CD14-positive monocyte (primary cell): Measurements from ENCODE around the gene CEP68. TPM values are rescaled to one million over a fixed set of nuclear protein-coding genes. Genes with fewer than 3 reads are reported as not detected.

ENCODE experiments used
- DNase-seq, 3 donors: peaks; one replicate each; pipeline ENCODE4 v3.0.0-alpha.2; 2011 to 2022
- H2AFZ ChIP-seq: 2 replicates; pipeline ENCODE4 v1.6.0; 2012; ENCODE audit warnings: mild to moderate bottlenecking, low read depth, low read length, inconsistent platforms; ENCODE audit not compliant: insufficient read depth, poor library complexity, severe bottlenecking
- H3K27ac ChIP-seq, 2 donors: 1 replicate in 1 of 2; 2 replicates in 1 of 2; pipeline ENCODE4 v1.5.1; 2012 to 2013; ENCODE audit warnings: low read length in 2 of 2, control low read depth in 1 of 2, inconsistent platforms in 1 of 2, low read depth in 1 of 2, mild to moderate bottlenecking in 1 of 2
- H3K27me3 ChIP-seq, 2 donors: one replicate each; pipeline versions ENCODE4 v1.6.0 to v1.6.1; 2011 to 2013; ENCODE audit warnings: low read length in 2 of 2; ENCODE audit not compliant: control insufficient read depth in 2 of 2, insufficient read depth in 2 of 2
- H3K36me3 ChIP-seq, 2 donors: replicated peaks in 1 of 2; 1 replicate in 1 of 2; 2 replicates in 1 of 2; pipeline versions ENCODE4 v1.5.1 to v1.6.1; 2012 to 2013; ENCODE audit warnings: low read length in 2 of 2, control low read depth in 1 of 2, inconsistent platforms in 1 of 2, mild to moderate bottlenecking in 1 of 2; ENCODE audit not compliant: insufficient read depth in 2 of 2, control insufficient read depth in 1 of 2
- H3K4me1 ChIP-seq, 2 donors: 1 replicate in 1 of 2; 2 replicates in 1 of 2; pipeline versions ENCODE4 v1.5.1 to v1.6.1; 2012 to 2013; ENCODE audit warnings: low read length in 2 of 2, control low read depth in 1 of 2, inconsistent platforms in 1 of 2, mild to moderate bottlenecking in 1 of 2, moderate library complexity in 1 of 2; ENCODE audit not compliant: insufficient read depth in 2 of 2, control insufficient read depth in 1 of 2
- H3K4me2 ChIP-seq: replicated peaks from 2 replicates; pipeline ENCODE3; 2012; ENCODE audit warnings: low read length, moderate library complexity, mild to moderate bottlenecking; ENCODE audit not compliant: poor library complexity, severe bottlenecking; ENCODE audit errors: extremely low read depth
- H3K4me3 ChIP-seq, 3 experiments: fragments of 200-600 bp in 1 of 3; sonication (generic) in 1 of 3; replicated peaks in 1 of 3; 1 replicate in 2 of 3; 2 replicates in 1 of 3; pipeline ENCODE4 v1.5.1; 2011 to 2013; ENCODE audit warnings: low read length in 3 of 3, mild to moderate bottlenecking in 3 of 3, control low read depth in 2 of 3, low read depth in 2 of 3, inconsistent platforms in 1 of 3, moderate library complexity in 1 of 3
- H3K79me2 ChIP-seq: 2 replicates; pipeline ENCODE4 v1.6.0; 2012; ENCODE audit warnings: mild to moderate bottlenecking, control low read depth, inconsistent platforms, low read length, moderate library complexity; ENCODE audit not compliant: insufficient read depth
- H3K9ac ChIP-seq: 2 replicates; pipeline ENCODE4 v1.6.0; 2017; ENCODE audit warnings: low read length, mild to moderate bottlenecking; ENCODE audit not compliant: insufficient read depth, poor library complexity, severe bottlenecking
- H3K9me3 ChIP-seq, 2 donors: replicated peaks in 1 of 2; 1 replicate in 1 of 2; 2 replicates in 1 of 2; pipeline versions ENCODE4 v1.5.1 to v1.6.1; 2012 to 2013; ENCODE audit warnings: low read length in 2 of 2, control low read depth in 1 of 2; ENCODE audit not compliant: control insufficient read depth in 1 of 2, insufficient read depth in 1 of 2
- H4K20me1 ChIP-seq: 2 replicates; pipeline ENCODE4 v1.6.0; 2012; ENCODE audit warnings: mild to moderate bottlenecking, low read length, control low read depth, moderate library complexity; ENCODE audit not compliant: insufficient read depth
- H3K27ac Mint-ChIP-seq, 7 donors: one replicate each; pipeline ENCODE4 v1.8.0; 2020; ENCODE audit warnings: mild to moderate bottlenecking in 7 of 7, mixed read lengths in 7 of 7, moderate library complexity in 6 of 7, inconsistent platforms in 2 of 7
- H3K27me3 Mint-ChIP-seq, 3 donors: one replicate each; pipeline ENCODE4 v1.8.0; 2021 to 2022; ENCODE audit warnings: low read depth in 3 of 3, mild to moderate bottlenecking in 3 of 3, mixed read lengths in 3 of 3, moderate library complexity in 3 of 3, inconsistent platforms in 1 of 3
- H3K36me3 Mint-ChIP-seq, 2 donors: one replicate each; pipeline ENCODE4 v1.8.0; 2020; ENCODE audit warnings: mixed read lengths in 2 of 2, inconsistent platforms in 1 of 2, mild to moderate bottlenecking in 1 of 2
- H3K4me1 Mint-ChIP-seq: one replicate; pipeline ENCODE4 v1.8.0; 2020; ENCODE audit warnings: mild to moderate bottlenecking, mixed read lengths
- H3K4me3 Mint-ChIP-seq, 2 donors: one replicate each; pipeline ENCODE4 v1.8.0; 2020; ENCODE audit warnings: mild to moderate bottlenecking in 2 of 2, mixed read lengths in 2 of 2, moderate library complexity in 1 of 2
- H3K9me3 Mint-ChIP-seq, 7 donors: one replicate each; pipeline ENCODE4 v1.8.0; 2020 to 2022; ENCODE audit warnings: mixed read lengths in 7 of 7, mild to moderate bottlenecking in 6 of 7, moderate library complexity in 6 of 7, inconsistent platforms in 2 of 7
- WGBS: methylation state at CpG from one replicate; pipeline ENCODE4 v1.1.5; 2013; ENCODE audit warnings: missing lambda C conversion rate; ENCODE audit not compliant: insufficient coverage; 5-methylcytosine and 5-hydroxymethylcytosine counted together
- intact Hi-C, 2 donors: fragments of 100-400 bp; cut with micrococcal nuclease; formaldehyde crosslinking; loops; one replicate each; pipeline versions ENCODE4 v1.15.0 to v1.15.1; 2023
- polyA plus RNA-seq, 3 donors: library from polyadenylated mRNA; depleted of rRNA in 1 of 3; unstranded in 2 of 3; stranded (reverse) in 1 of 3; fragments of 300-500 nt in 2 of 3; fragments of >200 nt in 1 of 3; fragmentation: Illumina TruSeq in 2 of 3; gene quantifications; 1 replicate in 2 of 3; 2 replicates in 1 of 3; pipeline ENCODE4 v1.2.3, GENCODE V29; 2012 to 2021
- TF ChIP-seq, protein P1 (sequence below): fragments of 200-600 bp; IDR thresholded peaks from one replicate; pipeline ENCODE4 v1.8.0; 2022; ENCODE audit warnings: antibody characterized with exemption, mild to moderate bottlenecking

The CEP68 gene
- polyA plus RNA-seq, 3 donors = 2.5 to 6.5 (median 2.8) TPM

- TF ChIP-seq, protein P1, sequence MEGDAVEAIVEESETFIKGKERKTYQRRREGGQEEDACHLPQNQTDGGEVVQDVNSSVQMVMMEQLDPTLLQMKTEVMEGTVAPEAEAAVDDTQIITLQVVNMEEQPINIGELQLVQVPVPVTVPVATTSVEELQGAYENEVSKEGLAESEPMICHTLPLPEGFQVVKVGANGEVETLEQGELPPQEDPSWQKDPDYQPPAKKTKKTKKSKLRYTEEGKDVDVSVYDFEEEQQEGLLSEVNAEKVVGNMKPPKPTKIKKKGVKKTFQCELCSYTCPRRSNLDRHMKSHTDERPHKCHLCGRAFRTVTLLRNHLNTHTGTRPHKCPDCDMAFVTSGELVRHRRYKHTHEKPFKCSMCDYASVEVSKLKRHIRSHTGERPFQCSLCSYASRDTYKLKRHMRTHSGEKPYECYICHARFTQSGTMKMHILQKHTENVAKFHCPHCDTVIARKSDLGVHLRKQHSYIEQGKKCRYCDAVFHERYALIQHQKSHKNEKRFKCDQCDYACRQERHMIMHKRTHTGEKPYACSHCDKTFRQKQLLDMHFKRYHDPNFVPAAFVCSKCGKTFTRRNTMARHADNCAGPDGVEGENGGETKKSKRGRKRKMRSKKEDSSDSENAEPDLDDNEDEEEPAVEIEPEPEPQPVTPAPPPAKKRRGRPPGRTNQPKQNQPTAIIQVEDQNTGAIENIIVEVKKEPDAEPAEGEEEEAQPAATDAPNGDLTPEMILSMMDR = no peak
- Histone ChIP-seq H3K79me2 (no peaks in the 10 kb centered on the region), H4K20me1 (no peaks in the 10 kb centered on the region), H3K9ac (no peak overlapping the region), H3K4me2 (no peak overlapping the region), H3K36me3 (peaks cover 7 to 40% of the 10 kb centered on the region in 2 donors), H3K4me1 (peaks cover 0 to under 1% of the 10 kb centered on the region in 2 donors), H3K27me3 (no peaks in the 10 kb centered on the region), H2AFZ (no peak overlapping the region), H3K27ac (no peak overlapping the region), H3K4me3 (no peak overlapping the region), H3K9me3 (peaks cover 12 to 15% of the 10 kb centered on the region in 2 donors)
- H3K36me3 Mint-ChIP-seq = peaks cover 36 to 44% of the 10 kb centered on the region in 2 donors
- peaks cover 16 to 24% (median 21%) of the 10 kb centered on the region in 7 donors for H3K9me3 Mint-ChIP-seq
- no peak overlapping the region for H3K4me3 Mint-ChIP-seq
- intact Hi-C loops = loop anchor here in 1 of 2 donors (10.0 kb wide), 1 partner anchor 461 kb away; no protein-coding TSS in a partner anchor
- no peak for DNase-seq
- no peaks in the 10 kb centered on the region for H3K27me3 Mint-ChIP-seq
- 100% methylated on average over 1 of the region's 10 CpGs for WGBS
- peaks cover 2% of the 10 kb centered on the region for H3K4me1 Mint-ChIP-seq
- H3K27ac Mint-ChIP-seq = no peak overlapping the region
These were observed 10.6 kb upstream of the CEP68 start for GRCh38 chr2:65045651-65046050.

- no peaks in the 10 kb centered on the region for H4K20me1 ChIP-seq
- H3K27me3 ChIP-seq = no peaks in the 10 kb centered on the region
- H3K4me1 ChIP-seq = no peaks in the 10 kb centered on the region
- no peak overlapping the region for H3K27ac ChIP-seq
- H3K36me3 Mint-ChIP-seq = peaks cover 36 to 44% of the 10 kb centered on the region in 2 donors
- no peak overlapping the region for H3K9ac ChIP-seq
- 93% methylated on average over 3 of the region's 11 CpGs for WGBS
- peaks cover 12 to 15% of the 10 kb centered on the region in 2 donors for H3K9me3 ChIP-seq
- H3K36me3 ChIP-seq = peaks cover 7 to 40% of the 10 kb centered on the region in 2 donors
- H3K27ac Mint-ChIP-seq = no peak overlapping the region
- no peak for DNase-seq
- no peak overlapping the region for H2AFZ ChIP-seq
- H3K4me3 Mint-ChIP-seq = no peak overlapping the region
- H3K4me1 Mint-ChIP-seq = no peaks in the 10 kb centered on the region
- H3K4me3 ChIP-seq = no peak overlapping the region
- H3K9me3 Mint-ChIP-seq = peaks cover 16 to 24% (median 21%) of the 10 kb centered on the region in 7 donors
- peaks cover 0 to 2% (median 0%) of the 10 kb centered on the region in 3 donors for H3K27me3 Mint-ChIP-seq
- H3K79me2 ChIP-seq = no peaks in the 10 kb centered on the region
- intact Hi-C loops = loop anchor here in 1 of 2 donors (10.0 kb wide), 1 partner anchor 462 kb away; no protein-coding TSS in a partner anchor
- H3K4me2 ChIP-seq = no peak overlapping the region
- TF ChIP-seq, protein P1 = no peak
These were observed 9.4 kb upstream of the CEP68 start for GRCh38 chr2:65046633-65047407.
